Measurements from ENCODE around the gene BCO1. TPM values are rescaled to one million over a fixed set of nuclear protein-coding genes. Genes with fewer than 3 reads are reported as not detected.

BCO1 gene
- total and polyA plus RNA-seq, 2 of the 4 experiments (the other 2 are of a cell fraction) = not detected

DNA sequence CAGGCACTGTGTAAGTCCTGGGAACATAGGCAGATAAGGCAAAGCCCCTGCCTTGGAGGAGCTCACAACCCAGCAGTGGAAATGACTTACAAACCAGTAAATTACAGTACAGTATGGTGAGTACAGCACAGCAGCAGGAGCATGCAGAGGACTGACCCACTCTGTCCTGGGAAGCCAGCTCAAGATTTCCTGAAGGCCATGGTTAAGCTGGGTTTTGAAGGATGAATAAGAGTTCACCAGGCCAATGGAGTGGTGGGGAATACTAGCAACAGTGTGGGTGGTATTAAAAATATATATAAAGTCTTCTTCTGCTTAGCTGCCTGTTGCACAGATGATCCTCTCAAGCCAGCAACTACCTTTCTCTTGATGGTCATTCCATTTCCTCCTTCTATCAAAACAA is 73.3 kb downstream of the BCO1 start:
- intact Hi-C loops (cut with micrococcal nuclease) = loop anchor here (10.0 kb wide), 3 partner anchors 77 to 217 kb away; partner anchors contain the start of genes BCO1 and GCSH
- BruUV-seq (replicated peaks) = no TSS peak
- no peaks in the 10 kb centered on the region for H3K27me3 ChIP-seq (ENCODE audit: control insufficient read depth, insufficient read depth, low read length)

More for the DNA sequence above, 73.3 kb downstream of the BCO1 start:
- H2BK120ac ChIP-seq (ENCODE audit: low read depth, low read length) = no peak overlapping the region
- DNase-seq (no peak), ATAC-seq (ENCODE audit: low read depth) (no peak)
- POLR2A ChIA-PET (ENCODE audit: unreplicated experiment) = no interaction called here
- no peak overlapping the region for H2BK20ac ChIP-seq (ENCODE audit: low read depth, low read length)
- H4K20me1 ChIP-seq (ENCODE audit: insufficient read depth, low read length) = peaks cover 3% of the 10 kb centered on the region; the same call in 1 of the 2 replicates
- H3K79me1 ChIP-seq (ENCODE audit: low read depth in 1 of 2, low read length in 2 of 2) = peaks cover 27 to 37% of the 10 kb centered on the region in 2 experiments
- H3K27ac ChIP-seq (ENCODE audit: insufficient read depth, low read length) = no peak overlapping the region
- no peak overlapping the region for H2BK5ac ChIP-seq (ENCODE audit: low read depth, low read length, poor library complexity, severe bottlenecking)
- TF ChIP-seq NFE2L2 (IDR thresholded peaks at IDR 0.05; ENCODE audit: low read depth, low read length) (no peak), MXI1 (IDR thresholded peaks at IDR 0.05; ENCODE audit: borderline replicate concordance, low read depth, low read length) (no peak), FOS (IDR thresholded peaks at IDR 0.05; ENCODE audit: low read depth, low read length) (no peak), RCOR1 (IDR thresholded peaks at IDR 0.05; ENCODE audit: insufficient replicate concordance, low read length) (no peak), BHLHE40 (IDR thresholded peaks at IDR 0.05; ENCODE audit: low read depth, low read length) (no peak), RAD21 (IDR thresholded peaks at IDR 0.05; ENCODE audit: low read length) (no peak), MAFK (IDR thresholded peaks at IDR 0.05; ENCODE audit: low read depth, low read length) (no peak), CHD1 (IDR thresholded peaks at IDR 0.05; ENCODE audit: low read depth, low read length) (no peak), SMC3 (IDR thresholded peaks at IDR 0.05; ENCODE audit: low read depth, low read length) (no peak)
- TF ChIP-seq, protein P1, sequence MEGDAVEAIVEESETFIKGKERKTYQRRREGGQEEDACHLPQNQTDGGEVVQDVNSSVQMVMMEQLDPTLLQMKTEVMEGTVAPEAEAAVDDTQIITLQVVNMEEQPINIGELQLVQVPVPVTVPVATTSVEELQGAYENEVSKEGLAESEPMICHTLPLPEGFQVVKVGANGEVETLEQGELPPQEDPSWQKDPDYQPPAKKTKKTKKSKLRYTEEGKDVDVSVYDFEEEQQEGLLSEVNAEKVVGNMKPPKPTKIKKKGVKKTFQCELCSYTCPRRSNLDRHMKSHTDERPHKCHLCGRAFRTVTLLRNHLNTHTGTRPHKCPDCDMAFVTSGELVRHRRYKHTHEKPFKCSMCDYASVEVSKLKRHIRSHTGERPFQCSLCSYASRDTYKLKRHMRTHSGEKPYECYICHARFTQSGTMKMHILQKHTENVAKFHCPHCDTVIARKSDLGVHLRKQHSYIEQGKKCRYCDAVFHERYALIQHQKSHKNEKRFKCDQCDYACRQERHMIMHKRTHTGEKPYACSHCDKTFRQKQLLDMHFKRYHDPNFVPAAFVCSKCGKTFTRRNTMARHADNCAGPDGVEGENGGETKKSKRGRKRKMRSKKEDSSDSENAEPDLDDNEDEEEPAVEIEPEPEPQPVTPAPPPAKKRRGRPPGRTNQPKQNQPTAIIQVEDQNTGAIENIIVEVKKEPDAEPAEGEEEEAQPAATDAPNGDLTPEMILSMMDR (conservative IDR thresholded peaks at IDR 0.05; ENCODE audit: low read depth, low read length) = no peak
- no peak overlapping the region for H4K91ac ChIP-seq (ENCODE audit: insufficient read depth, low read depth, low read length)
- H2AK5ac ChIP-seq (ENCODE audit: low read depth, low read length) = no peak overlapping the region
- no peak overlapping the region for H3K4me3 ChIP-seq (ENCODE audit: insufficient read depth, low read depth, low read length)
- H2BK15ac ChIP-seq (ENCODE audit: low read depth, low read length) = no peak overlapping the region
- H3K56ac ChIP-seq (ENCODE audit: extremely low read depth, insufficient read depth, low read length) = no peak overlapping the region
- H3K9ac ChIP-seq (ENCODE audit: low read depth, low read length) = no peak overlapping the region
- no peak overlapping the region for H3K14ac ChIP-seq (replicated peaks; ENCODE audit: low read depth, low read length)
- no peak overlapping the region for H3K18ac ChIP-seq (ENCODE audit: low read depth, low read length)
- peaks cover 5% of the 10 kb centered on the region for H3K4me1 ChIP-seq (ENCODE audit: control insufficient read depth, insufficient read depth, low read length)
- dilution Hi-C loops (cut with HindIII; ENCODE audit: low sequenced_read_pairs, unreplicated experiment) = no loop called here
- H3K23ac ChIP-seq (ENCODE audit: low read depth, low read length) = no peak overlapping the region
- no peak overlapping the region for H3K4me2 ChIP-seq (ENCODE audit: low read depth, low read length)
- H4K8ac ChIP-seq (ENCODE audit: low read depth in 2 of 2, low read length in 2 of 2) = no peak overlapping the region
- H3K36me3 ChIP-seq (ENCODE audit: control insufficient read depth, insufficient read depth, low read length) = peaks cover 2% of the 10 kb centered on the region; the same call in 1 of the 2 replicates
- H2AFZ ChIP-seq (replicated peaks; ENCODE audit: low read length, poor library complexity) = no peak overlapping the region
- CTCF ChIA-PET = no interaction called here
- H3K9me3 ChIP-seq (ENCODE audit: control insufficient read depth, insufficient read depth, low read length) = no peaks in the 10 kb centered on the region
- no peak overlapping the region for H4K5ac ChIP-seq (ENCODE audit: low read depth, low read length)
- no peaks in the 10 kb centered on the region for H3K9me1 ChIP-seq (ENCODE audit: insufficient read depth, low read length)
- in situ Hi-C loops (cut with MboI; ENCODE audit: low sequenced_read_pairs) = no loop called here
- H2AK9ac ChIP-seq (replicated peaks; ENCODE audit: low read depth, low read length, poor library complexity) = no peak overlapping the region
- H3K4ac ChIP-seq (ENCODE audit: low read depth, low read length) = no peak overlapping the region

Measured in IMR-90 (cell line).